ENCODE measurements around the gene SOWAHA.

Gene SOWAHA

DNA sequence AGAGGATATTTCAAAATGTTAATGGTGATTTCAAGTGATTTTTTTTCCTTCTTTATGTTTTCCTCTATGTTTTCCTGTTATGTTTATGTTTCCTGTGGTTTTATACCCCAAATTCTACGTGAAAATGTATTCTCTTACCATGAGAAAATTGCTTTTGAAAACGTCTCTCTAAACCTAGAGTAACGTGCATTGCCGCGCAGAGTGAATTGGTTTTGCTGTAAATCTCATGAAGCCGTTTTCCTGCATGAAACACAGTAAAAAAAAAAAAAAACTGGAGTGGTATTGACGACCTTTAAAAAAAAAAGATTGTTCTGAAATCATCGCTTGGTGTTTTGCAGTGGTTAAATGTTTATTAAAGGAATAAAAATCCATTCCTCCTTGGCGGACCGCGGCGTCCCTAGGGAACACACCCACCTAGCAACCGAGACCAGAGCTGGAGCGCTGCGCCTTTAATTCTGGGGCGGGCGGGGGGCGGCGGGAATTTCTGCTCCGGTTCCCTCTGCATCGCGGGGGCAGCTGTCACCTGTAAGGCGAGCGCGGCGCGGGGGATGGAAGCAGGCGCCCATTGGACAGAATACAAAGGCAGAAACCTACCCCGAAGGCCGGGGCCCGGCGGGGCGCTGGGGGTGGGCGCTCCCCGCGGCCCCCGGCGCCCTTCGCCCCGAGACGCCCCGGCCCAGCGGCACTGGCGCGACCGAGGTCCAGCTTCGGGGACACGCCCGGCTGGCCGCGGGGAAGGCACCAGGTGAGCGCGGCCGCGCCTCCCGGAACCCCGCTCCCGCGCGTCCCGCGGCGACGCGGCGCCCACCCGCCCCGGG lies at the start of gene SOWAHA:
SOWAHA (plus strand) TSS at position 522 of the 818 bp plus-strand sequence. CDS start 320 bp downstream, outside the sequence.
- no peak for DNase-seq

DNA sequence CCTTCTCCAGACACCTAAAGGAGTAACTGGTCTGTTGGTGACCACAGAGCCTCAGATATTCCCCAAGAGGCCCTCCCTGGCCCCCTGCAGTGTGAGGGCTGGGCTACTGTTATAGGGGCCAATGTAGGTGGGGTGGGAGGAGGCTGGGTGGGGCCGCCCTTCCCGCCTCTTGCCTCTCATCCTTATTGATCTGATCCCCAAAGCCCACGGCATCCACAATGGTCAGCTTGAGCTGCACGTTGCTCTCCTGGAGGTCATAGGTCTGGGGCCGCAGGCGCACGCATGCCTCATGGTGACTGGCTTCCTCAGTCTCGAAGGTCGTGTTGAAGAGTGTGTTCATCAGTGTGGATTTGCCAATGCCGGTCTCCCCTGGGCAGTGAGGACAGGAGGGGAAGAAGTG lies 49.1 kb upstream of the SOWAHA start:
- DNase-seq: no peak

DNA sequence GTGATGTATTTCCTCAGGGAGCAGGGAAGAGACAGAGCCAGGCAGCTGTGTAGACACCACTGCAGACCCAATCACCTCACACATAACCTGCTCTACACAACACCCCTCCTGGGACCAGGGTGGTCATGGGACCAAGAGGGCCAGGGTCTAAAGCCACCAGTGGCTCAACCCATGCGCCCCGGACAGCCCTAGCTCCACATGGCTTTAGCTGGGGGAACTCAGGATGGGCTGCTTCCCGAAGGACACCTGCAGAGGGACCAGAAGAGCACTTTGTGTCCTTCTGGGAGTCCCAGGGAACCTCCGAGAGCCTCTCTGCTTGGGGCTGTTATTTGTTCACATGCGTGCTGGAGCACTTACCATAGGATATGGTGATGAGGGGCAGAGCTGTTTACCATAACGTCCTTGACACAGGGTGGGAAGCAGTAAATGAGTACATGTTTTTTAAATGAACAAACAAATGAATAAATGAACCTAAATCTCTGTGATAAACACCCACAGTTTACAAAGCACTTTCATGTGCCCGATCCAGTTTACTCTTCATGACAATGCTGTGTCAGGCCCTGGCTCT lies 48.3 kb upstream of the SOWAHA start:
- no peak for DNase-seq

DNA sequence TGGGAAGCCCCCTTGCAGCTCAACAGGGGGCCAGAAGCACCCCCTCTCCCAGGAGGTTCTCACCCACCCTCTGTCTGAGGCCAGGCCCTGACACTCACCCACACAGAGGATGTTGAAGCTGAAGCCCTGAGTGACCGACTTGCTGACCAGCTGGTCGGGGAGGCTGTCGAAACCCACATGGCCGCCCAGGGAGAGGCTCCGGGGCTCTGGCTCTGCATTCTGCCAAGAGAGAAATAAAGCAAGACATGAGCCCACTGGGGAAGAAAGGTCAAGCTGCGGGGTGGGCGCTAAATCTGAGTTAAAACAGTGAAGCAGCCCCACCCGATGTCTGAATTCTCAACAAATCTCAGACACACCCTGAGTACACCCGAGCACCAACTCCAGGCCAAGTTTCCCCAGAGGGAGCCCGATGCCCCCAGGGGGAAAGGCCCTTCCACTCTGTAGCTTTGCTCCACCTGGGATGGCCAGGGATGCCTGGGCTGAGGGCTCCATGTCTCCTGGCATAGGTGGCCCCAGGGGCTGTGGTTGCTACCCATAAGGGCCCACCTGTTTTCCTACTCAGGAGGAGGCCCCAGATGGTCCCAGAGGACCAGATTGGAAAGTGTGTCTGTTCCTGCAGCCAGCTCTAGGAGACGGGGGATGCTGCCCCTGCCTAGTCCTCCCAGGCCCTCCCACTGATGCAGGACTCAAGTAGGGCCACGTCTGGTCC lies 47.6 kb upstream of the SOWAHA start:
- no peak for DNase-seq

DNA sequence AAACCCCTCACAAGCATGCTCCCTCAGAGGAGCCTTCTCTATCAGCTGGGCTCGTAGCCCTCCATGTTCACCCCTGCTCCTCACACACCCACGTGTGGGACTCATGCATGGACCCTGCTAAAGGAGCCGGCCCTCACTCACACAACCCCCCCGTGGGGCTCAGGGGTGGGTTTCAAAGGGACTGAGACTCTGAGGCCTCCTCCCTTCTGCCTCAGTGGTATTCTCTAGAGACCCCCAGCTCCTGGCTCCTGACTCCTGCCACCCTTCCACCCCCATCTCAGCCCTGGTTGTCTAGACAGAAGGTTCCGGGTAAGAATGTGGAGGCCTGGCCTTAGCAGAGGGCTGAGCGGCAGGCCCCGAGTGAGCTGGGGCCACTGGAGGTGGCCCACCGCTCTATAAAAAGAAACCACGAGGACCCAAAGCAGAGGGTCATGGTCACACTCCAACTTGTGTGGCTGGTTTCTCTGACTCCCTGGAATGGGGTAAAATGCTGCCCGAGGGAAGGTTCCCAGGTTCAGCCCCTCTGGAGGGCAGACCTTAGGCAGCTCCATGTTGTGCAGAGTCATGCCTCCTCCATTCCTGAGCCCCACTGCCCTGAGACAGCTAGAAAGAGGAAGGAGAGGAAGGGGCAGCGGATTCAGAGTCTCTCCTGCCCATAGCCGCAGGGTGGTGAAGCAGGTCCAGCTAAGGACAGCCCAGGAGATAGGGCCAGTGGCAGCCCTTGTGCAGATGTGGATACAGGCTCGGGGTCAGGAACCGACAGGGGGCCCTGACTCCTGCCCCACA lies 46.9 kb upstream of the SOWAHA start:
- DNase-seq: no peak

DNA sequence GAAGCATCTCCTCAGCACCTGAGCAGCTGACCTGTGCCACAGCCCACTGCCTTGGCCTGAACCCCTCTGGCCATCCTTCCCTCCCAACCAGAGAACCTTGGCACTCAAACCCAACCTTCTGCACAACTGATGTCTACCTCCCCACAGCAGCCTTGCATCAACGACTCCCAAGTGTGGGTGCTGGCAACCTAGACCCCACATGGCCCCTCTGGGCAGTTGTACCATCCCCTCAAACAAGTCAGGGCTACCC lies 46.4 kb upstream of the SOWAHA start:
- DNase-seq: no peak

DNA sequence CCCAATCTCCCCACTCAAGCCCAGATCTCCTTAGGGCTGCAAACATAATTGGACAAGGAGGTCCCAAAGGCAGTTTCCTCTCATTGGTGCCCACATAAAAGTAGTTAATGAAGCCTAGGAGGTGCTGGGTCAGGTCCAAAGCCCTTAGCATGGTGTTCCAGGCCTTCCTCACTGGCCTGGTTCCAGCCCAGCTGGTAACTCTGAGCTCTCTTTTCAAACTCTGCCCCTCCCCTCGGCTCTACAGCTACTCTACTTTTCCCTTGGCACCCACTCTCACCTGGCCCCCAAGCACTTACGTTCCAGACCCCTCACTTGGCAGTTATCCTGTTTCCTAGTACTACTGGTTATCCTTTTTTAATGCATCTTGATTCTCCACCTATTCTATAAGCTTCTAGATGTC lies 46.0 kb upstream of the SOWAHA start:
- no peak for DNase-seq

DNA sequence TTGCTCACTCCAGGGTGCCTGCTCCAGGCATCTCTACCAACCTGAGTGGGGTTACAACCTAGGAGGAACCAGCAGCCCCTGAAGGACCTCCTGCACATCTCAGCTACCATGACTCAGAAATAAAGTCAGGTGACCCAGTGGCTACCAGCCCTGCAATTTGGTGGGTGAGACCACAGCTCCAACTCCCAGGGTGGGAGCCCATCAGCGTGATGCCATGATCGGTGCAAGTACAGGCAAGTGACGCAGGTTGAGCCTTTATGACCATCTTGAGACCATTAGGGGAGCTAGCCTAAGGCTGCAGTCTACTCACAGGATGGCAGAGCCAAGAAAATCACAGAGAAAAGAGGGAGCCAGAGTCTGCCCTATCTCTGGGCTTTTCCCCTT lies 44.6 kb upstream of the SOWAHA start:
- DNase-seq: no peak

DNA sequence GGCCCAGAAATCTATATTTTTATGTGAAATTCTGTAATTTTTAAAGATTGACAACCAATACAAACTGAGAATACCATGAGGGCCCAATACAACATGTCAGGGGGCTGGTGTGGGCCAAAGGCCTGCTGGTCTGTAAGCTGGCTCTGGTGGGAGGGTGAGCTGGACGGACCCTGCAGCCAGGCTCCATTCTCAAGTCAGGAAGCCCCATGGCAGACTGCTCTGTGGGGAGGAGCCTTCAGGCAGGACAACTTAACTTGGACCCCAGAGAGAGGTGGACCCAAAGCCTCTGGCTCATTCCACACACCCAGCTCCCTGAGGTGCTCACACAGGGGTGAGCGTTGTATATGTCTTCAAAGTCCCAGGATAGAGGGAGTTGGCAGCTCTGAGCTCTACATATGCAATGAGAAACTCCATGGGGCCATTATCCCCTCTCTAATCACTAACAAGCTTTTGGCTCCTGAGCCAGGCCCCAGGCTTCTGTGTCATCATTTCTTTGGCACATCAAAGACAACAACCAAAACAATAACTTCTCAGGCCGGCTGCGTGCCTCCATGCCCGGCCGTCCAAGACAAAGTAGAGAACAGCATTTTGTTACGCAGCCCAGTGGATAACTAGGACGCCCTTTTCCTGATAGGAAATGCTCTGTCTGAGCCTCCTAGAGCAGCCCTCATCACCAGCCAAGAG lies 42.5 kb upstream of the SOWAHA start:
- no peak for DNase-seq

DNA sequence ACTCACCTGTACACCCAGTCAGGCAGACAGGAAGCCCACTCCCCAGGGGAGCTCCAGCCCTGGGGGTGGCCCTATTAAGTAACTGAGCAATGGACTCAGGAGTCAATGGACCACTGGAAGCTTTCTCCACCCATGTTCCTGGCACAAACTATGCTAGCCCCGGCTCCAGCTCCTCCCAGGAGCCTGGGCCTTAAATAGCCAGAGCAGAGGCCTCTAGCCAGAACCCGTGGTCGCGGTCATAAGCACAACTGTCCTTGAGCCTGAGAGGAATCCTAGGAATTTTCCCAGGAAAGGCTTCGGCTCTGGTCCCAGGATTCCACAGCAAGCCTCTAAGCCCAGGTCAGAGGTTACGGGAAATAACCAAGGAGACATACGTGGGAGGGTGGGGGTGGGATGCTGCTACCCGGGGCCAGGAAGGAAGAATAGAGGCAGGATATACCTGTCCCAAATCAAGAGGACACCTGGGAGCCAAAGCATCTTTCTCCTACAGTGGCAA lies 41.6 kb upstream of the SOWAHA start:
- DNase-seq: no peak

DNA sequence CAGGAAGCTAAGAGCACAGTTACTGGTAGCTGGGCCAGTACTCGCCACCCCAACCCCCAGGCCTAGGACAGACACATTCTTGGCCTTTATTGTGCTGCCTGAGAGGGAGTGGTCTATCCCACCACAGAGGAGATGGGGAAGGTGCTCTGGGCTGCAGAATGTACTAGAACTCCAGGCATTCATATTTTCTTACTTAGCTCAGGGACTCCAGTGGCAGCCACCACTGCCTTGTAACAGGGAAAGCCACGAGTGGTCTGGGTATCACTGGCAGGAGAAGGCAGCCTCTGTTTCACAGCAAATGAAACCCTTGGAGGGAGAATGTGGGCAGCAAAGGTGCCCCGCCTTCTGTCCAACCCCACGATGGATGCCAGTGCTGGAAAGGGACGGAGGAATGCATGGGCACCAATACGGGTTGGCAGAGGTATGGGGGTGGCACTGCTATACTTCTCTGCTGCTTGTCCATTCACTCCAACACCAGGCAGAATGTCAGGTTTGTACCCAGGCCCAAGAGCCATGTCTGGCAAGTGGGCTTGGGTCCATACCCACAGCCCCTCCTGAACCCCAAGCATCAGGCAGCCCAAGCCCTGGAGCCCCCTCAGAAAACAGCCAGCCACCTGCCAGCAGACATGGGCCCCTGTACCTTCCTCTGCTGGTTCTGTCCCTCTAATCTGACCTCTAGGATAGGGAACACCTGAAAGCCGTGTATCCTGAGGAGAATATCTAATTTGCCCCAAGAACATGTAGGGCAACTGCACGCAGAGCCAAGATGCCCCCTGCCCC lies 40.6 kb upstream of the SOWAHA start:
- no peak for DNase-seq

DNA sequence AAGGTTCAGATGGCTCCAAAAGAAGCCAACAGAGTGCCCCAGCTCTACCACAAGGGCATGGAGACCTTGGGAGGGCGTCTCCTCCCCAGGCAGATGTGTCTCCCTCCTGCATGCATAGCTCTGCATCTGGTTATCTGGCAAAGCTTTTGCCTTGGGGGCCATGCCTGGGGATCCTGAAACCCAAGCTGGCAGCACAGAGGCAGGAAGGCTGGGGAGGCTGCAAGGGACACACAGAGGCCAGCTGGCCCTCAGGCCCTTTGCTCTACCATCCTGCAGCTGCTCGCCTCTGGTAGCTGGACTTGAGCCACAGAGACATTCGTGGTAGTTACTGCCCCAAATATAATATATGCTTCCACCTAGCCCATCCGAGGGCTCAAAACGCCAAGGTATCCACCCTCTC lies 40.0 kb upstream of the SOWAHA start:
- no peak for DNase-seq

DNA sequence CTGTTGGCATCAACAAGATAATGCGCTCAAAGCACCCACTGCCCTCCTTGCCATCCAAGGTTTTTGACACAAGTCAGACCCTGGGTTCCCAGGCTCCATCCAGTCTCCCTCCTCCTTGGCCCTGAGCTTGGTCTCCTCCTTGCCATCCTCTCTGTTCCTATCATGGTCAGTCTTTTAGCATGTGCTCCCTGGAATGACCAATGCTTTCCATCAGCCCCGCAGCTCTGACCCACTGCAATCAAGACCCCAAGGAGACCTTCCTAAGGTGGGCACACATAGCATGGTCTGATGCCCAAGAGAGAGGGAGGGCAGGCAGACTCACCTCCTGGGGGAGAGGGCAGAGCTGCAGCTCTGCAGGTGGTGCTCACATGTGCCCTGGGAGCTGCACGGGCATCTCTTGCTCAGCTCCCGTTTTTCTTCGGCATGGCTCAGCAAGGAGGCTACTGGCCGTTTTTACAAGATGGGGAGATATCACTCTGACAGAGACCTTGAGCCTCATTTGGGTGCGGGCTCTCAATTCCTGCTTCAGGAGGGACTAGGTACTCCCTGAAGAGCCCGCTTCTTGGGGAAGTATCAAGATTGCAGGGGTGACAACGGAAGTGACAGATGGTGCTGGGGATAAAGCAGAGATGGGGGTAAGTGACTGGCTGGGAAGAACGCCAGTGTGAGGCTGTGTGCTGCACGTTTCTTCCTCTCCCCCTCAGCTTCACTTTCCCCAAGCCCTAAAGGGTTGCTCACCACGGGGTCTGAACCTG lies 39.3 kb upstream of the SOWAHA start:
- DNase-seq: no peak

DNA sequence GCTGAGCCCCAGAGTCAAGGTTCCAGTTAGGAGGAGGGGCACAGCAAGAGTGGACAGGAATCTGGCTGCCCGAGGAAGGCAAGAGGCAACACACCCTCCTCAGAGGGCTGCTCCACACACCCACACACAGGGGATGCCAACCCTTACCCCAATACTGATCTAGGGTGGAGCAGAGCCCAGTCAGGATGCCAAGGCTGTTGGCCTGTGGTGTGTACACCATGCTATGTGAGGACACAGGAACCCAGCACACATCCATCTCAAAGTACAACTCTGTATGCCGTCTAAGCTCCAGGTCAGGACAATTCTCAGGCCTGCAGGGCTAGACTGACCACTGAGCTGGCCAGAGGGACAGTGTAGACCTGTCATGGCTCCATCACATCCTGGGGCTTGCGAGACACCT lies 38.7 kb upstream of the SOWAHA start:
- no peak for DNase-seq

DNA sequence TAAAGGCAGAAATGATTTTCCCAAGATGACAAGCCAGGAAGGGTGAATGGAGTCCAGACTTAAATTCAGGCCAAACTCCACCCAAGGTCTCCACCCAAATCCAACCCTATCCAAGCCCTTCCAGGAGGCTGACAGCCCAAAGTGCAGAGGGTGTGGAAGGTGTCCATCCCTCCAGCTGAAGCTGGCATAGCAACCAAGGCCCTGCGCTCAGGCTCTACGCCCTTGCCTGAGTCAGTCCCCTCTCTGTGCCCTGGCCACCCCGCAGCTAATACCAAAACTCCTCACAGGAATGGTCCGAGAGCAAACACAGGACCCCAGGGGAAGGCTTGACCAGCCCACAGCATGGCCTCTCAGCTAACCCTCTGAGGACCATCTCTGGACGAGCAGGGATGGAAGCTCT lies 38.2 kb upstream of the SOWAHA start:
- DNase-seq: no peak

DNA sequence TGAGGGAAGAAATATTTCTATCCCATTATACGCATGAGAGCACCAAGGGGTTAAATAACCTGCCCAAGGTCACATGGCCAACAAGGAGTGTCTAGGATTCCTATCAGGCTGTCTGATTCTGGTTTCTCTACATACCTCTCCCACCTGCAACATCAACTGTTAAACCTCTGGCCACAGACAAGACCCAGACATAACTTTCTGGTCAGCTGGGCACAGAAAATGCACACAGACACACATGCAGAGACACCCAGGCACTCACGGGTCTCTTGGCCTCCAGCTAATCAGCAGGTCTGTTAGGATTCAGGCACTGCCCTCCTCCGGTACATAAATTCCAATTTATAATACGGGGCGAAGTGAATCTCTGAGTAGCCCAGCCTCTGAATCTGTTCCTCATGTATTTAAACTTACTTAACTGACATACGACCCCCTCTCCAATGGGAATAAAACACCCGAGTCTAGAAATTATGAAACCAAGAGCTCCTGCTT lies 37.6 kb upstream of the SOWAHA start:
- no peak for DNase-seq

DNA sequence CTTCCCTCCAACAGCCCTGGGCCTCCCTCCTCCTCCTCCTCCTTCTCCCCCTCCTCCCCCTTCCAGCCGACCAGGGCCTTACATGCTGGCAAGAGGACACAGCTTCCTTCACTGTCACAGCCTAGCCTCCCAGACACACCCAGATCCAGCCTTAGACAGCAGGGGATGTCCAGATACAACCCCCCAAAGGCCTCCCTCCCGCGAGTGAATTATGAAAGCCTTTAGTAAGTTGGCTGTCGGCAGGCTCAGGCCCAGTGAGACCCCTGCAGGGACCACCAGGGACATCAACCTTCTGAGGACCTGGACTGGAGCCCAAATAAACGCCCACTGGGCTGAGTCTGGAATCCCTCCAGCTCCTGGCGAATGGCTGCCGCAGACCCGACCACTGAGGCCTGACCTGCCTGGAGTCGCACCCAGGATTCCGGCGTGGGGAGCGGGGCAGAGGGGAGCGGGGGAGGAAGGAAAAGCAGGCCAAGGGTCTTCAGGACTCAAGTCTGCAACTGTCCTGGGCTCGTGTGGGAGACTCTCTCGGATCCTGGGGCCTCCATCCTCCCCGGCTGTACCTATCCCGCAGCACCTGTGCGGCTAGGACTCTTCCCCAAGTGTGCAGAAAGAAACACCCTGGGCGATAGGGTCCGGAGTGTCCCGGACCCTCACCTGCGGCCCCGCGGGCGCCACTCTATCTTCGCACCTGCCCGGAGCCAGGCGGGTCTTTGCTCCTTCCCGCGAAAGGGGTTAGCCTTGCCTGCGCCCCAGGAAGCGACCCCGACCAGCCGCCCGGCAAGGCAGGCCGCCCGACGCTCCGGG lies 36.8 kb upstream of the SOWAHA start:
- DNase-seq: no peak

DNA sequence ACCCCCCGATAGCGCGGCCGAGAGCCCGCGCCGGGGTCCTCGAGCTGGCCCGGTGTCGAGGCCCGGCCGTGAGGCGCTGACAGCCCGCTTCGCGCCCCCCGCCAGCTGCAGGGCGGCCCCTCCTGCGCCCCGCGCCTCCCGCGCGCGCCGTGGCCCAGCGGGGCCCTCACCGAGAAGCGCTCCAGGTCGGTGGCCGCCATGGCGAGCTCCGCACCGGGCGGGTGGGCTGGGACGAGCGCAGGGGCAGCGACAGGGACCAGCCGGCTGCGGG lies 36.2 kb upstream of the SOWAHA start:
- DNase-seq: no peak

DNA sequence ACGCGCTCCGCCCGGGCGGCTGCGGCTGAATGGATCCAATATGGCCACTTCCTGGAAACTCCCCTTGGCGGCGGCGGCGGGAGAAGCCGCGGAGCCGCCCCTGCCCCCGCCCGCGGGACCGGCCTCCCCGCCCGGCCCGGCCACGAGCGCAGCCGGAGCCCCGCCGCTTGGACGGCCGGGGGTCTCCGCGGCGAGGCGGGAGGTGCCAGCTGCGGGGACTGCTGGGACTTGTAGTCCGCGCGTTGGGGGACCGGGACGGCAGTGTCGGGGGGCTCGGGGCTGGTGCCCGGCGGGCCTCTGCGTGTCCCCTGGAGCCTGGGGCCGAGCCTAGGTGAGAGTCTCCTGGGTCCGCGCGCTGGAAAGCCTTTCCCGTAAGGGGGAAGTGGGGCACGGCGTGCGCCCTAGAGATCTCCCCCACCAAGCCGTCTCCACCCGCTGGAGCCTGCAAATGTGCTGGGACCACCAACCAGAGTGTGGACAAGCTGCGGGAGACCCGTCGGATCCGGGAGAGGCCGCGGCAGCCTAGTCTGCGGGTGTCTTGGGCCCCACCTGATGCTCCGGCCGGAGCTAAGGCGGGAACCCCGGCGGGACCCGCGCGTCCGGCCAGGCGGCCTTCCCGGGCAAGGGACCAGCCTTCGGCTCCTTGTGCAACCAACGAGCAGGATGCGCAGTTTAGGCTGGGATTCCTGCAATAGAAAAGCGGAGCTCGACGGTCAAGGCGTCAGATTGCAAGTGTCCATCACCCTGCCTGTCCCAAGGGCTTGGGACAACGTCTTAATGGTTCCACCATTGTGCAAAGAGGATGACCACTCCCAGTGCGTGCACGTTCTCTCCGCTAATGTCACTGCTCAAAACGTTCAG lies 35.7 kb upstream of the SOWAHA start, which contains the start of gene SEPTIN8:
SEPTIN8 (minus strand) TSS at position 31 of the 861 bp plus-strand sequence. CDS start 102 bp downstream, outside the sequence.
- DNase-seq: no peak
